Loucy (cell line): ENCODE data around the gene PTPRN2.

Experiments used
- H2AFZ ChIP-seq: fragments of 200-600 bp; sonication (generic); 2 replicates; pipeline ENCODE4 v1.6.0; 2016; ENCODE audit warnings: antibody characterized with exemption, mild to moderate bottlenecking, low read length, moderate library complexity
- H3F3A ChIP-seq: fragments of 200-600 bp; 2 replicates; pipeline ENCODE4 v1.6.0; 2016; ENCODE audit warnings: antibody characterized with exemption, low read depth, mild to moderate bottlenecking
- H3K27me3 ChIP-seq: fragments of 200-600 bp; sonication (generic); 2 replicates; pipeline ENCODE4 v1.6.1; 2014; ENCODE audit warnings: low read length, mild to moderate bottlenecking; ENCODE audit not compliant: insufficient read depth, poor library complexity, severe bottlenecking
- H3K36me3 ChIP-seq: fragments of 200-600 bp; sonication (generic); 2 replicates; pipeline ENCODE4 v1.6.1; 2016; ENCODE audit warnings: low read length; ENCODE audit not compliant: insufficient read depth
- H3K4me1 ChIP-seq: fragments of 200-600 bp; sonication (generic); 2 replicates; pipeline ENCODE4 v1.5.1; 2014; ENCODE audit warnings: low read length, mild to moderate bottlenecking; ENCODE audit not compliant: insufficient read depth, poor library complexity, severe bottlenecking
- H3K4me2 ChIP-seq: fragments of 200-600 bp; sonication (generic); 2 replicates; pipeline ENCODE4 v1.6.0; 2014; ENCODE audit warnings: antibody characterized with exemption, low read length, low read depth, mild to moderate bottlenecking; ENCODE audit not compliant: poor library complexity, severe bottlenecking
- H3K4me3 ChIP-seq: fragments of 200-600 bp; sonication (generic); 2 replicates; pipeline ENCODE4 v1.5.1; 2014; ENCODE audit warnings: low read length, mild to moderate bottlenecking, mixed read lengths; ENCODE audit not compliant: poor library complexity, severe bottlenecking
- H3K79me2 ChIP-seq: fragments of 200-600 bp; sonication (generic); 2 replicates; pipeline ENCODE4 v1.6.1; 2014; ENCODE audit warnings: low read length; ENCODE audit not compliant: insufficient read depth
- H3K9ac ChIP-seq: fragments of 200-600 bp; sonication (generic); 2 replicates; pipeline ENCODE4 v1.6.0; 2014; ENCODE audit warnings: mild to moderate bottlenecking, low read depth, low read length, moderate library complexity; ENCODE audit not compliant: poor library complexity, severe bottlenecking
- H3K9me2 ChIP-seq: fragments of 200-600 bp; sonication (generic); replicated peaks from 2 replicates; pipeline ENCODE4 v1.6.1; 2016; ENCODE audit warnings: low read depth, low read length, mixed read lengths
- H3K9me3 ChIP-seq: fragments of 200-600 bp; sonication (generic); 2 replicates; pipeline ENCODE4 v1.6.1; 2014; ENCODE audit warnings: mild to moderate bottlenecking, antibody characterized with exemption, low read length, low read depth; ENCODE audit not compliant: insufficient read depth
- H4K20me1 ChIP-seq: fragments of 200-600 bp; sonication (generic); 2 replicates; pipeline ENCODE4 v1.6.0; 2014; ENCODE audit warnings: antibody characterized with exemption, low read length, mild to moderate bottlenecking; ENCODE audit not compliant: insufficient read depth, poor library complexity, severe bottlenecking
- CTCF ChIP-seq: fragments of 200-600 bp; sonication (generic); conservative IDR thresholded peaks from 2 replicates; pipeline ENCODE4 v1.5.1; 2014; ENCODE audit warnings: mild to moderate bottlenecking, antibody characterized with exemption, low read length
- EZH2phosphoT487 ChIP-seq: fragments of 200-600 bp; IDR thresholded peaks from 2 replicates; pipeline ENCODE4 v1.6.1; 2018; ENCODE audit warnings: antibody characterized with exemption, mild to moderate bottlenecking, moderate library complexity, borderline replicate concordance

PTPRN2 gene

GRCh38 chr7:157793087-157793353 is 794.6 kb downstream of the PTPRN2 start:
- H3F3A ChIP-seq = no peaks in the 10 kb centered on the region
- H3K9me3 ChIP-seq = peaks cover 10% of the 10 kb centered on the region; the same call in 1 of the 2 replicates
- TF ChIP-seq EZH2phosphoT487 (no peak), CTCF (no peak)
- no peaks in the 10 kb centered on the region for H3K36me3 ChIP-seq
- H3K9me2 ChIP-seq = no peaks in the 10 kb centered on the region
- H3K4me1 ChIP-seq = no peaks in the 10 kb centered on the region
- H3K9ac ChIP-seq = no peak overlapping the region
- H2AFZ ChIP-seq = no peak overlapping the region
- no peaks in the 10 kb centered on the region for H3K79me2 ChIP-seq
- no peak overlapping the region for H3K4me3 ChIP-seq
- no peak overlapping the region for H3K4me2 ChIP-seq
- H3K27me3 ChIP-seq = no peaks in the 10 kb centered on the region
- no peaks in the 10 kb centered on the region for H4K20me1 ChIP-seq

- no peaks in the 10 kb centered on the region for H4K20me1 ChIP-seq
- no peaks in the 10 kb centered on the region for H3F3A ChIP-seq
- H3K9ac ChIP-seq = no peak overlapping the region
- no peak overlapping the region for H3K4me3 ChIP-seq
- H3K9me2 ChIP-seq = no peaks in the 10 kb centered on the region
- TF ChIP-seq EZH2phosphoT487 (no peak), CTCF (no peak)
- H3K9me3 ChIP-seq = peaks cover 10% of the 10 kb centered on the region; the same call in 1 of the 2 replicates
- H3K79me2 ChIP-seq = no peaks in the 10 kb centered on the region
- H3K36me3 ChIP-seq = no peaks in the 10 kb centered on the region
- no peak overlapping the region for H2AFZ ChIP-seq
- H3K4me1 ChIP-seq = no peaks in the 10 kb centered on the region
- no peak overlapping the region for H3K4me2 ChIP-seq
- H3K27me3 ChIP-seq = no peaks in the 10 kb centered on the region
Observed at GRCh38 chr7:157792241-157793086, 795.2 kb downstream of the PTPRN2 start.

GRCh38 chr7:157791666-157792065 is 796.0 kb downstream of the PTPRN2 start:
- no peaks in the 10 kb centered on the region for H3K4me1 ChIP-seq
- H3K79me2 ChIP-seq = no peaks in the 10 kb centered on the region
- no peak overlapping the region for H2AFZ ChIP-seq
- no peaks in the 10 kb centered on the region for H3K36me3 ChIP-seq
- no peaks in the 10 kb centered on the region for H3F3A ChIP-seq
- H3K9me2 ChIP-seq = no peaks in the 10 kb centered on the region
- peaks cover 5% of the 10 kb centered on the region; the same call in 1 of the 2 replicates for H3K9me3 ChIP-seq
- no peaks in the 10 kb centered on the region for H3K27me3 ChIP-seq
- H3K4me2 ChIP-seq = no peak overlapping the region
- H4K20me1 ChIP-seq = no peaks in the 10 kb centered on the region
- H3K4me3 ChIP-seq = no peak overlapping the region
- TF ChIP-seq CTCF (no peak), EZH2phosphoT487 (no peak)
- no peak overlapping the region for H3K9ac ChIP-seq
